ENCODE results near the gene MMEL1.

DNA sequence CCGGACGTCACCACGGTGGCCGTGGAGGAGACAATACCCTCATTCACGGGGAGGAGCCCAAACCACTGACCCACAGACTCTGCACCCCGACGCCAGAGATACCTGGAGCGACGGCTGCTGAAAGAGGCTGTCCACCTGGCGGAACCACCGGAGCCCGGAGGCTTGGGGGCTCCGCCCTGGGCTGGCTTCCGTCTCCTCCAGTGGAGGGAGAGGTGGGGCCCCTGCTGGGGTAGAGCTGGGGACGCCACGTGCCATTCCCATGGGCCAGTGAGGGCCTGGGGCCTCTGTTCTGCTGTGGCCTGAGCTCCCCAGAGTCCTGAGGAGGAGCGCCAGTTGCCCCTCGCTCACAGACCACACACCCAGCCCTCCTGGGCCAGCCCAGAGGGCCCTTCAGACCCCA lies 69.6 kb downstream of the MMEL1 start:
- TF ChIP-seq, protein P1, sequence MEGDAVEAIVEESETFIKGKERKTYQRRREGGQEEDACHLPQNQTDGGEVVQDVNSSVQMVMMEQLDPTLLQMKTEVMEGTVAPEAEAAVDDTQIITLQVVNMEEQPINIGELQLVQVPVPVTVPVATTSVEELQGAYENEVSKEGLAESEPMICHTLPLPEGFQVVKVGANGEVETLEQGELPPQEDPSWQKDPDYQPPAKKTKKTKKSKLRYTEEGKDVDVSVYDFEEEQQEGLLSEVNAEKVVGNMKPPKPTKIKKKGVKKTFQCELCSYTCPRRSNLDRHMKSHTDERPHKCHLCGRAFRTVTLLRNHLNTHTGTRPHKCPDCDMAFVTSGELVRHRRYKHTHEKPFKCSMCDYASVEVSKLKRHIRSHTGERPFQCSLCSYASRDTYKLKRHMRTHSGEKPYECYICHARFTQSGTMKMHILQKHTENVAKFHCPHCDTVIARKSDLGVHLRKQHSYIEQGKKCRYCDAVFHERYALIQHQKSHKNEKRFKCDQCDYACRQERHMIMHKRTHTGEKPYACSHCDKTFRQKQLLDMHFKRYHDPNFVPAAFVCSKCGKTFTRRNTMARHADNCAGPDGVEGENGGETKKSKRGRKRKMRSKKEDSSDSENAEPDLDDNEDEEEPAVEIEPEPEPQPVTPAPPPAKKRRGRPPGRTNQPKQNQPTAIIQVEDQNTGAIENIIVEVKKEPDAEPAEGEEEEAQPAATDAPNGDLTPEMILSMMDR (IDR thresholded peaks at IDR 0.05) = no peak
- TF ChIP-seq POLR2A (IDR thresholded peaks at IDR 0.05) = no peak
- no peak for TF ChIP-seq POLR2AphosphoS5 (IDR thresholded peaks at IDR 0.05)
